MM.1S (cell line): ENCODE measurements around the gene PRSS3.
A peak's percentile ranks its signal among the peaks of the same experiment; 100 is the strongest.

Experiments
- DNase-seq: peaks from one replicate; pipeline ENCODE4 v3.0.0-alpha.2; 2015
- H2AFZ ChIP-seq: fragments of 300-600 bp; sonication (generic); 2 replicates; pipeline ENCODE4 v1.6.0; 2016; ENCODE audit warnings: antibody characterized with exemption, low read length
- H3F3A ChIP-seq: fragments of 300-600 bp; sonication (generic); 2 replicates; pipeline ENCODE4 v1.6.1; 2016; ENCODE audit warnings: mild to moderate bottlenecking, antibody characterized with exemption, low read length, moderate library complexity, mixed read lengths; ENCODE audit not compliant: insufficient read depth
- H3K27ac ChIP-seq: fragments of 300-600 bp; sonication (generic); 2 replicates; pipeline ENCODE4 v1.5.1; 2016; ENCODE audit warnings: mild to moderate bottlenecking, low read length
- H3K27me3 ChIP-seq: fragments of 300-600 bp; sonication (generic); replicated peaks from 2 replicates; pipeline ENCODE4 v1.6.0; 2016; ENCODE audit warnings: low read length; ENCODE audit not compliant: insufficient read depth
- H3K36me3 ChIP-seq: fragments of 300-600 bp; sonication (generic); replicated peaks from 2 replicates; pipeline ENCODE4 v1.6.1; 2016; ENCODE audit warnings: mild to moderate bottlenecking, low read length, mixed read lengths; ENCODE audit not compliant: insufficient read depth
- H3K4me1 ChIP-seq: fragments of 300-600 bp; sonication (generic); 2 replicates; pipeline ENCODE4 v1.6.1; 2016; ENCODE audit warnings: low read length, mixed read lengths
- H3K4me2 ChIP-seq: fragments of 300-600 bp; sonication (generic); 2 replicates; pipeline ENCODE4 v1.6.0; 2016; ENCODE audit warnings: low read depth, low read length
- H3K4me3 ChIP-seq: fragments of 300-600 bp; sonication (generic); 2 replicates; pipeline ENCODE4 v1.5.1; 2016; ENCODE audit warnings: low read length, mixed read lengths
- H3K79me2 ChIP-seq: fragments of 300-600 bp; sonication (generic); 2 replicates; pipeline ENCODE4 v1.6.1; 2016; ENCODE audit warnings: mixed run types, low read length, mixed read lengths
- H3K9ac ChIP-seq: fragments of 300-600 bp; sonication (generic); 2 replicates; pipeline ENCODE4 v1.6.1; 2016; ENCODE audit warnings: low read length, mixed read lengths
- H3K9me2 ChIP-seq: fragments of 300-600 bp; sonication (generic); replicated peaks from 2 replicates; pipeline ENCODE4 v1.6.1; 2016; ENCODE audit warnings: mild to moderate bottlenecking, low read length, mixed read lengths; ENCODE audit not compliant: insufficient read depth
- H3K9me3 ChIP-seq: fragments of 300-600 bp; sonication (generic); replicated peaks from 2 replicates; pipeline ENCODE4 v1.6.1; 2016; ENCODE audit warnings: mild to moderate bottlenecking, low read length, mixed read lengths; ENCODE audit not compliant: insufficient read depth
- H4K20me1 ChIP-seq: fragments of 300-600 bp; sonication (generic); 2 replicates; pipeline ENCODE4 v1.6.1; 2016; ENCODE audit warnings: mild to moderate bottlenecking, low read length, moderate library complexity, mixed read lengths; ENCODE audit not compliant: insufficient read depth
- EZH2 ChIP-seq: fragments of 300-600 bp; sonication (generic); optimal IDR thresholded peaks from 2 replicates; pipeline ENCODE3; 2017; ENCODE audit warnings: low read depth, mild to moderate bottlenecking, antibody characterized with exemption, low read length, mixed read lengths
- EZH2phosphoT487 ChIP-seq: fragments of 300-600 bp; sonication (generic); IDR thresholded peaks from 2 replicates; pipeline ENCODE4 v1.6.1; 2018; ENCODE audit warnings: antibody characterized with exemption, low read length
- TF ChIP-seq, protein P1 (sequence below): fragments of 300-600 bp; sonication (generic); IDR thresholded peaks from 2 replicates; pipeline ENCODE4 v1.5.1; 2016; ENCODE audit warnings: antibody characterized with exemption, low read length, mixed read lengths

The PRSS3 gene

DNA sequence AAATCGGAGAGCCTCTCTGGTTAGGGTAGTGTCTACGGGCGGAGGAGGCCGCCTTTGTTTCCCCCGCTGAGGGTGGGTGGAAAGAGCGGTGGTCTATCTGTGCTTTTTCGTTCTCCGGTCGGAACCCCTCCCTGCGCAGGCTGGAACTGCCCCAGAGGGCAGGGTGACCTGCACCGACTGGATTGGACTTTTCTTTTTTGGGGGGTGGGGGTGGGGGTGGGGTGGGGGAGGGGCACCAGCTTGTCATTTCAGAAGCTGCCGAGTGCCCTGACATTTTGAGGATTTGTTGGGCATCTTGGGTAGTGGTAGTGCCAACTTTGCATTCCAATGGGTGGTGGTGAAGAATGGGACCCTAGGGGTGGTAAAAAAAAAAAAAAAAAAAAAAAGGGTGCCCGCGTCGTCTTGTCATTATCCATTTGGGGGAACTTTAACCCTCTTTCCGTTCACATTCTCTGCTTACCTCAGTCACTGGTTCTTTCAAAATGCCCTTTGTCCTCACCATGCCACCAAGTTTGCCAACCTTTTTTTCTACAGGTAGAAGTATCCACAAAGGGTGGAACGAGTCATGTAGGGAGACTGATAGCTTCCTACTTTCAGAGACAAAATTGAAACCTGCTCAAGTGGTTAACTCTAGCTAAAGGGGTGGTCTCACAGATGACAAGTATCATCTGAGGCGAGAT lies 22.9 kb downstream of the PRSS3 start:
- Histone ChIP-seq H3K4me3 (peak overlapping the region; percentile 98), H3K79me2 (peaks cover 61% of the 10 kb centered on the region), H3K36me3 (no peaks in the 10 kb centered on the region), H3F3A (peaks cover 7% of the 10 kb centered on the region), H4K20me1 (no peaks in the 10 kb centered on the region), H3K9ac (peak overlapping the region; percentile 92; the same call in 1 of the 2 replicates), H3K9me2 (no peaks in the 10 kb centered on the region), H3K4me2 (peak overlapping the region; percentile 66), H3K9me3 (no peaks in the 10 kb centered on the region), H3K27me3 (no peaks in the 10 kb centered on the region), H3K27ac (peak overlapping the region; percentile 61; the same call in 1 of the 2 replicates), H2AFZ (no peak overlapping the region), H3K4me1 (peaks cover 17% of the 10 kb centered on the region)
- TF ChIP-seq, protein P1, sequence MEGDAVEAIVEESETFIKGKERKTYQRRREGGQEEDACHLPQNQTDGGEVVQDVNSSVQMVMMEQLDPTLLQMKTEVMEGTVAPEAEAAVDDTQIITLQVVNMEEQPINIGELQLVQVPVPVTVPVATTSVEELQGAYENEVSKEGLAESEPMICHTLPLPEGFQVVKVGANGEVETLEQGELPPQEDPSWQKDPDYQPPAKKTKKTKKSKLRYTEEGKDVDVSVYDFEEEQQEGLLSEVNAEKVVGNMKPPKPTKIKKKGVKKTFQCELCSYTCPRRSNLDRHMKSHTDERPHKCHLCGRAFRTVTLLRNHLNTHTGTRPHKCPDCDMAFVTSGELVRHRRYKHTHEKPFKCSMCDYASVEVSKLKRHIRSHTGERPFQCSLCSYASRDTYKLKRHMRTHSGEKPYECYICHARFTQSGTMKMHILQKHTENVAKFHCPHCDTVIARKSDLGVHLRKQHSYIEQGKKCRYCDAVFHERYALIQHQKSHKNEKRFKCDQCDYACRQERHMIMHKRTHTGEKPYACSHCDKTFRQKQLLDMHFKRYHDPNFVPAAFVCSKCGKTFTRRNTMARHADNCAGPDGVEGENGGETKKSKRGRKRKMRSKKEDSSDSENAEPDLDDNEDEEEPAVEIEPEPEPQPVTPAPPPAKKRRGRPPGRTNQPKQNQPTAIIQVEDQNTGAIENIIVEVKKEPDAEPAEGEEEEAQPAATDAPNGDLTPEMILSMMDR: no peak
- no peak for TF ChIP-seq EZH2
- no peak for TF ChIP-seq EZH2phosphoT487
- DNase-seq: no peak

DNA sequence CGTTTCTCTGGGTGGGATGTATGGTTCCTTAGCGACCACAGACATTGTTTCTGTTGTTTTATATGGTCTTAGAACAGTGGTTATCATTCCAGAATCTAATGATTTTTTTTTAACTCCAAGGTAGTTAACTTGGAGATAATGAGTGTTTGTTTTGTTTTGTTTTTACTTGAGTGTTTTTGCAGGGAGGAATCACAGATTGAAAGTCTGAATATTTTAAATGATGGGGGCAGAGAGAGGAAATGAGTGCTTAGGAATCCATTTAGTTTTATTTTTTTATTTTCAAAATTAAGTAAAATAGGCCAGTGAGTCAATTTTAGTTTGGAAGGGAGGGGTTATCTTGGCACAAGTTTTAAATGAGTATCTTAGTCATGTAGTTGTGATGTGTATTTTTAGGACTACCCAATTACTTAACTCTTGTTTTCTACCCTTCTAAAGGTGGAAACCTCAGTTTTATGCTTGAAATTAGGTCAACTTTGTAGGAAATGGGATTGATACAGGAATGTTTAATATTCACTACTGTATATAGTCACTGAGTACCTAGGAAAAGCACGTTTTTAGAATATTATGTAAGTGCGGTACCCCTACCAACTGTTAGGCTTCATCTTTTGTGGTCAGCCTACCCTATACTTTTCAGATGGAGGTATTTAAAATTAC lies 23.6 kb downstream of the PRSS3 start:
- Histone ChIP-seq H3K27ac (peak overlapping the region; percentile 35; the same call in 1 of the 2 replicates), H3K4me1 (peaks cover 14% of the 10 kb centered on the region)

DNA sequence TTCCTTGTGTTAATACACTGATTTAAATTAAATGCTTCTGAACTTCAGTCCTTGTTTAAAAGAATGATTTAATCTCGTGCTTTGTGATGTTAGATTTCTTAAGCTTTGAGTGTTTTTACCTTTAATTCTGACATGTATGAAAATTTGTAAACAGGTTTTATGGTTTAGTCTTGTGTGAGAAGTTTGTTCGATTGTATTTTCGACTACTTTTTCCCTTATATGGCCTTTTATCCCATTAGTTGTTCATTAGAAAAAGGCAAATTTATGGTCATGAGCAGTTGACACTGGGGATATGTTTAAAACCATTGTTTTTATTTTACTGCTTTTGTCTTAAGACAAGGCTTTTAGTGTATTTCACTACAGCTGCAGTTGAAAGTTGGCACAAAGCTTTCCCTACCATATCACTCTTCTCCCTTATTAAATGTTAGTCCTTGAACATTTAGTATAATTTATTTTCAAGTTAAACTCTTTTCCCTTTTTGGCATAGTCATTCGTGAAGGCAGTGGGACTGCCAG lies 24.9 kb downstream of the PRSS3 start:
- Histone ChIP-seq H3K9me2 (no peaks in the 10 kb centered on the region), H2AFZ (no peak overlapping the region), H3K9me3 (no peaks in the 10 kb centered on the region), H3K4me1 (peaks cover 12% of the 10 kb centered on the region), H3K4me2 (no peak overlapping the region), H3K4me3 (no peak overlapping the region), H3K79me2 (peaks cover 81% of the 10 kb centered on the region), H3K27me3 (no peaks in the 10 kb centered on the region), H3K36me3 (no peaks in the 10 kb centered on the region), H3F3A (peaks cover 14% of the 10 kb centered on the region), H4K20me1 (no peaks in the 10 kb centered on the region), H3K9ac (no peak overlapping the region), H3K27ac (no peak overlapping the region)
- DNase-seq: no peak
- no peak for TF ChIP-seq EZH2
- TF ChIP-seq, protein P1: no peak
- no peak for TF ChIP-seq EZH2phosphoT487

More for the DNA sequence above, 23.6 kb downstream of the PRSS3 start:
- H3F3A ChIP-seq: peaks cover 14% of the 10 kb centered on the region
- no peaks in the 10 kb centered on the region for H3K9me2 ChIP-seq
- no peaks in the 10 kb centered on the region for H4K20me1 ChIP-seq
- no peaks in the 10 kb centered on the region for H3K27me3 ChIP-seq
- peak overlapping the region; percentile 98 for H3K4me3 ChIP-seq
- TF ChIP-seq EZH2phosphoT487 (no peak), EZH2 (no peak)
- TF ChIP-seq, protein P1: no peak
- no peak for DNase-seq
- peak overlapping the region; percentile 26; the same call in 1 of the 2 replicates for H3K9ac ChIP-seq
- H3K79me2 ChIP-seq: peaks cover 67% of the 10 kb centered on the region
- no peak overlapping the region for H2AFZ ChIP-seq
- no peaks in the 10 kb centered on the region for H3K9me3 ChIP-seq
- H3K36me3 ChIP-seq: no peaks in the 10 kb centered on the region
- H3K4me2 ChIP-seq: peak overlapping the region; percentile 50
